GM19239 (cell line): ENCODE measurements around the gene PIF1.
"Not testable (repeated sequence)": the region's sequence is repeated elsewhere in the genome, so short reads cannot be mapped to it uniquely, and the experiment has no call there.

Source experiments
- DNase-seq: peaks from one replicate; pipeline ENCODE4 v3.0.0; 2011; ENCODE audit warnings: low spot score; ENCODE audit not compliant: insufficient read length
- FAIRE-seq: peaks from 2 replicates; lab custom pipeline; 2011; peaks lifted over from hg19 to GRCh38; lab: Jason Lieb, UNC

Gene PIF1

GRCh38 chr15:64813075-64813474, 12.4 kb downstream of the PIF1 start:
- FAIRE-seq = peak; percentile 88

DNA sequence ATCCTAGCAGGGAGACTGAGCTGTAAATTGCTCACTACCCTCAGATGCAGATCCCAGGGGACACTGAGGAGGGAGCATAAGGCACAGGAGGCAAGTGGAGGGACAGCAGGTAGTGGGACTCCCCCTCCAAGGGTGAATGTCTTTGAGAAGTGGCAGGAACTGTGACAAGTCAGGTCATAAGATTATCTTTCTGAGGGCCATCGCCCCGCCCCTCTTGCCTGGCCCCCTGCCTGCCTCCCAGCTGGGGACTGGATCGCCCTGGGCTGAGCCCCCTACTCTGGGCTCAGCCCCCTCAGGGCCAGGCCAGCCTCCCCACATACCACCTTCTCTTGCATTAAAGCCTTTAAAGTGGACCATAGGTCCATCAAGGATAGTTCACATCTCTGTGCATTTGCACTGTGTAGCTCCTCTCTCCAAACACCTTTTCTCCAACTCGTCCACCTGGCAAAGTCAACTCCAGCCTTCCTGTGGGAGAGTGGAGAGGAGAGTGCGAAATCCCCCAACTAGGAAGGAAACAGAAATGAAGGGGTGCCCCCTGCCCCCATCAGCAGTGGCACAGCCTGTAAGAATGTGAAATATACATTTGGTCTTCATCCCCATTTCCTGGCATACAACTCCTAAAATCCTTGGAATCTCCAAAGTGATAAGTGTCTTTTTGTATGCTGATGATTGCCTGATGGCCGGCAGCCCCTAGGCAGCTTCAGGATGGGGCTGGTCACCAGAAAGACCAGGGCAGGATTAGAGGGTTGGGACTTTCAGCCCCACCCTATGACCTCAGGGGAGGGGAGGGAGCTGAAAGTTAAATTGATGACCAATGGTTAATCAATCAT, 14.7 kb downstream of the PIF1 start:
- no peak for DNase-seq
- no peak for FAIRE-seq

More at GRCh38 chr15:64813075-64813474, 12.4 kb downstream of the PIF1 start:
- DNase-seq = no peak

GRCh38 chr15:64809649-64810496, 15.6 kb downstream of the PIF1 start:
- DNase-seq (peak; percentile 67), FAIRE-seq (peak; percentile 78)

- DNase-seq = no peak
- no peak for FAIRE-seq
Measured at GRCh38 chr15:64808785-64809453, 16.5 kb downstream of the PIF1 start.

DNA sequence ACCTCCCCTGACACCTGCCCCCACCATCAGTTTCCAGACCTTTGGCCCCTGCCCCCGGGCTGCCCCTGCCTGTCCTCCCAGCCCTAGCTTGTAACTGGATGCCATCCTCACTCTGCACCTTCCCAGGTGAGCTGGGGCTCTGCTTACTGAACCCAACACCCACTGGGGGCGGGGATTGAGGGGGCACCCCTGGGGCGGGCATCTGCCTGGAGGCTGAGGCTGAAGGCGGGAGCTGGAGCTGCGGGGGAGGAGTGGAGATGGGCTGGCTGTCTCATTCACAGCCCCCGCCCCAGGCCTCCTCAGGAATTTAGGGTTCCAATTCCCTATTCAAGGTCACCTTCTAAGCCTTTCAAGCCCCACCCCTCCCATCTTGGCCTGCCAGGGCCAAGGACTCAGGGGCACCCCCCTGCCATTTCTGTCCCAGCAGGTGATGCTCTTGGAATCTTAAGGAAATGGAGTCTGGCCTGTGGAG, 17.7 kb downstream of the PIF1 start:
- no peak for FAIRE-seq
- no peak for DNase-seq

GRCh38 chr15:64807051-64807749, 18.2 kb downstream of the PIF1 start:
- DNase-seq (no peak), FAIRE-seq (no peak)

DNA sequence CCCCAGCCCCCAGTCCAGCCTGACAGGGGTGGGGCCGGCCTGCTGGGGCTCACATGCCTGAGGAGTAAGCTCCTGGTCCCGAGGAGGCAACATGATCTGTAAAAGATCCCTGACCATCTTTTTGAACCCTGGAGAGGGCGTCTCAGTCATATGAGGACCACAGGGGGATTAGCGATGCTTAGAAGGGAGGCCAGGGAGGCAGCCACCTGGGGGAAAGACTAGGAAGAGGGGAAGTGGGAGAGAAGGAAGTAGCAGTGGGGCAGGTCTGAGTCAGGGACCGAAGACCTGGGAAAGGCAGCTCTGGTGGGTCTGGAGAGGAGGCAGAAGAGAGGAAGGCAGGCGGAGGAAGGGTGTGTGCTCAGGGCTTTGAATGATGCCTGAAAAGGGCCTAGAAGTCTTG, 18.9 kb downstream of the PIF1 start:
- no peak for DNase-seq
- no peak for FAIRE-seq

DNA sequence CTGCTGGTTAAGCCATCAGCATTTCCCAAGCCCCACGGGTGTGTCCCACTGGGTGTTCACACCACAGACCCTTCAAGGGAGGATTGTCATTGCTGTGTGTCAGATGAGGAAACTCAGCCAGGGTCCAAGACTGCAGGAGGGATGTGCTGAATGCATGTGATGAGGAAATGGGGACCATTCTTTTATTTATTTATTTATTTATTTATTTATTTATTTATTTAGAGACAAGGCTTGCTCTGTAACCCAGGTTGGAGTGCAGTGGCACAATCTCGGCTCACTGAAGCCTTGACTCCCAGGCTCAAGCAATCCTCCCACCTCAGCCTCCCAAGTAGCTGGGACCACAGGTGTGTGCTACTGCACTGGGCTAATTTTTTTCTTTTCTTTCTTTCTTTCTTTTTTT, 20.8 kb downstream of the PIF1 start:
- FAIRE-seq = no peak

DNA sequence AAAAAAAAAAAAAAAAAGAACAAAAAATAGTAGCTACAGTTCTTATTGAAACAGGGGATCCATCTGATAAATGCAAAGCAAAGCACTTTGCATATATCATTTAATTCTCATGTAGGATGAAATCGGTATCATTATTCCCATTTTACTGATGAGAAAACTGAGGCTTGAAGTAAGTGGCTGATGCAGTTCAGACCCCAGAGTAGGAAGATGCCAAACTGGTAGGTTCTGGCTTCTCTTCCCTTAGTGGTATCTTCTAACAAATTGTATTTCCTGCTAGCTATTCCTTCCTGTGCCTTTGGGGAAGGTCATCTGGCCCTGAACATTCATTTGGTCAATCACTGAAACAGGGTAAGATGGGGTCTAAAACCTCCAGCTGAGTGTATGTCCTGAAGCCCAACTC, 21.9 kb downstream of the PIF1 start:
- FAIRE-seq = no peak

More for the DNA sequence above, 20.8 kb downstream of the PIF1 start:
- no peak for DNase-seq

DNA sequence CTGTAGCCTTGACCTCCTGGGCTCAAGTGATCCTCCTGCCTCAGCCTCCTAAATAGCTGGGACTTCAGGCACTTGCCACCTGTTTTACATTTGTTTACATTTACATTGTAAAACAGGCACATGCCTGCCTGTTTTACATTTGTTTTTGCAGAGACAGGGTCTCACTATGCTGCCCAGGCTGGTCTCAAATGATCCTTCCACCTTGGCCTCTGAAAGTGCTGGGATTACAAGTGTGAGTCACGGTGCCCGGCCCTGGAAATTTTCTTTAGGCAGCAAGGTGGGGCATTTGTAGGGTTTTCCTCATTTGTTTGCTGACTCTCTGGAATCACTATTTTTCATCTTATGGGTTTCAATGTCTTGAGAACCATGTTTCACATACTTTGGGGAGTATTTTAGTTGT, 25.0 kb downstream of the PIF1 start:
- FAIRE-seq (no peak), DNase-seq (no peak)

More for the DNA sequence above, 21.9 kb downstream of the PIF1 start:
- no peak for DNase-seq

DNA sequence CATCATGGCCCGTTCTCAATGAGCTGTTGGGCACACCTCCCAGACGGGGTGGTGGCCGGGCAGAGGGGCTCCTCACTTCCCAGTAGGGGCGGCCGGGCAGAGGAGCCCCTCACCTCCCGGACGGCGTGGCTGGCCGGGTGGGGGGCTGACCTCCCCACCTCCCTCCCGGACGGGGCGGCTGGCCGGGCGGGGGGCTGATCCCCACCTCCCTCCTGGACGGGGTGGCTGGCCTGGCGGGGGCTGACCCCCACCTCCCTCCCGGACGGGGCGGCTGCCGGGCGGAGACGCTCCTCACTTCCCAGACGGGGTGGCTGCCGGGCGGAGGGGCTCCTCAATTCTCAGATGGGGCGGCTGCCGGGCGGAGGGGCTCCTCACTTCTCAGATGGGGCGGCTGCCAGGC, 26.5 kb downstream of the PIF1 start:
- FAIRE-seq, DNase-seq: not testable (repeated sequence)

GRCh38 chr15:64795921-64796320, 29.5 kb downstream of the PIF1 start:
- DNase-seq, FAIRE-seq: not testable (repeated sequence)

GRCh38 chr15:64795299-64795698, 30.1 kb downstream of the PIF1 start:
- DNase-seq, FAIRE-seq: not testable (repeated sequence)

- FAIRE-seq = no peak
- DNase-seq = no peak
Measured at GRCh38 chr15:64792282-64792681, 33.2 kb downstream of the PIF1 start.

DNA sequence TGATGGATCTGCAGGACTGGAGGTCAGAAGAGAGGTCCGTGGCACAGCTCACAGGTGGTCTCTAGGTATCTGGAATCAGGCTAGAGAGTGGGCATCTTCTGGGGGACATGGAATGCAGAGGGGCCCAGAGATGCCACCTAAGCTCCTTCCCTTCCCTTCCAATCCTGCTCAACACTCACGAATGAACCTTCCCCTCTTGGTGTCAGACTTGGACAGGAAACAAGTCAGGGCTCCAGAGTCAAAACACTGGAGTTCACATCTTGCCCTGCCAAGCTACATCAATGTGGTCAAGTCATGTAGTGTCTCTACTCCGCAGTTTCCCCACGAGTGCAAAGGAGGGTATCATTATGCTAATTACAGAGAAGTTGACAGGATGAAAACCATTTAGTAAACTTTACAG, 34.0 kb downstream of the PIF1 start:
- no peak for DNase-seq
- FAIRE-seq = no peak

DNA sequence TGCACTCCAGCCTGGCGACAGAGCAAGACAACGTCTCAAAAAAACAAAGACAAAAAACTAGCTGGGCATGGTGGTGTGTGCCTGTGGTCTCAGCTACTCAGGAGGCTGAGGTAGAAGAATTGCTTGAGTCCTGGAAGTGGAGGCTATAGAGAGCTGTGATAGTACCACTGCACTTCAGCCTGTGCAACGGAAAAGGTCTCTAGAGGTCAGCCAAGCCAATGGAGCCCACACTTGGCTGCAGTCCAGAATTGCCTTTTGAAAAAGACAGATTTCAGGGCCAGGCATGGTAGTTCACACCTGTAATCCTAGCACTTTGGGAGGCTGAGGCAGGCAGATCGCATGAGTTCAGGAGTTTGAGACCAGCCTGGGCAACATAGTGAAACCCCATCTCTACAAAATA, 41.7 kb downstream of the PIF1 start:
- FAIRE-seq (no peak), DNase-seq (no peak)

GRCh38 chr15:64782751-64783150, 42.7 kb downstream of the PIF1 start:
- FAIRE-seq = no peak
- no peak for DNase-seq

- FAIRE-seq (no peak), DNase-seq (no peak)
Measured at GRCh38 chr15:64781299-64781698, 44.1 kb downstream of the PIF1 start.

DNA sequence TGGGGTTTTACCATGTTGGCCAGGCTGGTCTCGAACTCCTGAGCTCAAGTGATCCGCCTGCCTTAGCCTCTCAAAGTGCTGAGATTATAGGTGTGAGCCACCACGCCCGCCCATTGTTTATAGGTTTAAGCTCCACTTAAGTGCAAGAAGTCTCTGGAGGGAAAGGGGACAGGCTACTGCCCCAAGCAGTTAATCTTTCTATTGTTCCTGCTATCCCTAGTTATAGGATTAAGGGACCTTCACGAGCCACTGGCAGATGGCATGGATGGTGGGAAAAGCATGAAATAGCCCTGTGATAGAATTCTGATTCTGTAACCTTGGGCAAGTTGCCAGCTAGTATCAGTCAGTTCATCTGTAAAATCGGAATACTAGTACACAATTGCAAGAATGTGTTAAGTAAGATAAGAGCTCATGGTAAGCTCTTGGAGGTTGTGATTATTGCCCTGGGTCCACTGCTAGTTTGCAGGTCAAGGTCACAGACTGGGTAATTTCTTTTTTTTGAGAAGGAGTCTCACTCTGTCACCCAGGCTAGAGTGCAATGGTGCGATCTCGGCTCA, 44.8 kb downstream of the PIF1 start:
- FAIRE-seq (no peak), DNase-seq (no peak)

DNA sequence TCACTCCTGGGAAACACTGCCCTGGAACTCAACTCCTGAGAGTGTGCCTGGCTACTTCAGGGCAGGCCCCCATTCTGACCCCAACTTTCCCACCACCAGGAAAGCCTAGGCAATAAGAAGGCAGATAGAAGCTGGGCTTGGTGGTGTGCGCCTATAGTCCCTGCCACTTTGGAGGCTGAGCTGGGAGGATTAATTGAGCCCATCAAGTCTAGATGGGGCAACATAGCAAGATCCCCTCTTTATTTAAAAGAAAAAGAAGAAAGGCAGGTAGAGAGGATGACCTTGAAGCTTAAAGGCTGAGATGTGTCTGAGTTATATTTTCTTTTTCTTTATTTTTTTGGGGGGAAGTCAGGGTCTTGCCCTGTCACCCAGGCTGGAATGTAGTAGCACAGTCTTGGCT, 45.8 kb downstream of the PIF1 start:
- FAIRE-seq = no peak
- no peak for DNase-seq
